Osteoblast (primary cell): ENCODE results near the gene MAGI1. TPM values are rescaled to one million over a fixed set of nuclear protein-coding genes. Genes with fewer than 3 reads are reported as not detected.
A peak's percentile ranks its signal among the peaks of the same experiment; 100 is the strongest.

Experiments used
- DNase-seq: peaks from one replicate; pipeline ENCODE4 v3.0.0; 2011; ENCODE audit warnings: low spot score, mixed read lengths; ENCODE audit not compliant: insufficient read length; ENCODE audit errors: missing footprints
- H2AFZ ChIP-seq: 2 replicates; pipeline ENCODE4 v1.6.0; 2011; ENCODE audit warnings: mild to moderate bottlenecking, low read length
- H3K27ac ChIP-seq: 2 replicates; pipeline ENCODE4 v1.5.1; 2011; ENCODE audit warnings: mild to moderate bottlenecking, low read depth, low read length, moderate library complexity
- H3K27me3 ChIP-seq: 2 replicates; pipeline ENCODE4 v1.6.0; 2012; ENCODE audit warnings: mild to moderate bottlenecking, control low read depth, inconsistent platforms, low read length, moderate library complexity; ENCODE audit not compliant: insufficient read depth
- H3K36me3 ChIP-seq: 2 replicates; pipeline ENCODE4 v1.5.1; 2011; ENCODE audit warnings: mild to moderate bottlenecking, low read length, control low read depth, moderate library complexity; ENCODE audit not compliant: insufficient read depth
- H3K4me1 ChIP-seq: 2 replicates; pipeline ENCODE4 v1.5.1; 2011; ENCODE audit warnings: mild to moderate bottlenecking, low read length, control low read depth, moderate library complexity; ENCODE audit not compliant: insufficient read depth
- H3K4me2 ChIP-seq: 2 replicates; pipeline ENCODE4 v1.6.0; 2011; ENCODE audit warnings: mild to moderate bottlenecking, low read length; ENCODE audit not compliant: insufficient read depth
- H3K4me3 ChIP-seq: fragments of 200-600 bp; sonication (generic); 3 replicates; pipeline ENCODE4 v1.5.1; 2012; ENCODE audit warnings: mild to moderate bottlenecking, low read length, inconsistent platforms; ENCODE audit not compliant: insufficient read depth
- H3K79me2 ChIP-seq: 2 replicates; pipeline ENCODE4 v1.6.0; 2012; ENCODE audit warnings: mild to moderate bottlenecking, low read length, control low read depth, inconsistent platforms; ENCODE audit not compliant: insufficient read depth
- H3K9me3 ChIP-seq: 2 replicates; pipeline ENCODE4 v1.5.1; 2011; ENCODE audit warnings: low read depth, low read length, control low read depth
- H4K20me1 ChIP-seq: 2 replicates; pipeline ENCODE4 v1.6.0; 2012; ENCODE audit warnings: mild to moderate bottlenecking, low read length, control low read depth; ENCODE audit not compliant: insufficient read depth
- total RNA-seq: library from RNA; depleted of rRNA; stranded (reverse); fragments of >200 nt; gene quantifications from 2 replicates; pipeline ENCODE4 v1.2.3, GENCODE V29; 2012
- TF ChIP-seq, protein P1 (sequence below): IDR thresholded peaks from 2 replicates; pipeline ENCODE4 v1.5.1; 2011; ENCODE audit warnings: mild to moderate bottlenecking, low read depth, low read length, moderate library complexity; ENCODE audit errors: extremely low read depth

Gene MAGI1
- total RNA-seq, 1 donor, result 66.6 TPM

DNA sequence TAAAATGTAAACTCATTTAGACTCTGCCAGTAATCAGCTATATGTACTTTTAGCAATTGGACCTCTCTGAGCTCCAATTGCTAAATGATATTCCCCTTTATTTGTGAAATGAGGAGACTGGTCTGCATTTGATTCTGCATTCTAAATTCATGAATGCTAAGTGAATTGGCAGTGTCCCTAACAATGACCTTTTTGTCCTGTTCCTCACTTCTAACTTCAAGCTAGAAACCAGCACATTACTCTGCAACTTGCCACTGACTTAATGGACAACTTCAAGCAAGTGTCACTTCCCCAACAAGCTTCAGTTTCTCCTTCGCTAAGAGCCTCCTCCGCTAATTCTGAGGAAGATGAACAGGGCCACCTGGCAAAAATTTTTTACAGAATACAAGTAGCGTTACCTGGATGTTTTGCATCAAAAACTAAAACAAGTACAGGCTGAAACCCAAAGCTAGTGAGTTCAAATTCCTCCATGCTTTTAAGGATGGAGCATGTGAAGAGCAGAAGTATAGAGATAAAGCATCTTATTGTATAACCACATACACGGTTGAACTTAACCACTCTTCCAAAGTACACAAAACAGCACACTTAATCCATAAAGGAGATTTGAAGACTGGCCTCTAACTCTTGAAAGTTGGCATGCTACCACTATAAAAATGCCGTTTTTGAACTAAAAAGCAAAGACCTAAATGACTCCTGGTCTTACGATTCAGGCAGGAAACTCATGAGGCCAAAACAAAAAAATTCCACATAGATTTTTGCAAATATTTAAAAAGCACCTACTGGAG is 207.6 kb downstream of the MAGI1 start:
- no peak for DNase-seq
- Histone ChIP-seq H3K79me2 (peaks cover 58% of the 10 kb centered on the region), H3K4me1 (peaks cover 74% of the 10 kb centered on the region)

GRCh38 chr3:65829228-65829627 is 209.5 kb downstream of the MAGI1 start:
- Histone ChIP-seq H3K27ac (peak overlapping the region; percentile 81), H3K4me1 (peaks cover 63% of the 10 kb centered on the region), H3K79me2 (peaks cover 59% of the 10 kb centered on the region), H3K27me3 (no peaks in the 10 kb centered on the region), H3K9me3 (no peaks in the 10 kb centered on the region), H3K4me2 (peak overlapping the region; percentile 68), H3K4me3 (no peak overlapping the region), H2AFZ (no peak overlapping the region), H3K36me3 (no peaks in the 10 kb centered on the region), H4K20me1 (peaks cover 5% of the 10 kb centered on the region)
- TF ChIP-seq, protein P1, sequence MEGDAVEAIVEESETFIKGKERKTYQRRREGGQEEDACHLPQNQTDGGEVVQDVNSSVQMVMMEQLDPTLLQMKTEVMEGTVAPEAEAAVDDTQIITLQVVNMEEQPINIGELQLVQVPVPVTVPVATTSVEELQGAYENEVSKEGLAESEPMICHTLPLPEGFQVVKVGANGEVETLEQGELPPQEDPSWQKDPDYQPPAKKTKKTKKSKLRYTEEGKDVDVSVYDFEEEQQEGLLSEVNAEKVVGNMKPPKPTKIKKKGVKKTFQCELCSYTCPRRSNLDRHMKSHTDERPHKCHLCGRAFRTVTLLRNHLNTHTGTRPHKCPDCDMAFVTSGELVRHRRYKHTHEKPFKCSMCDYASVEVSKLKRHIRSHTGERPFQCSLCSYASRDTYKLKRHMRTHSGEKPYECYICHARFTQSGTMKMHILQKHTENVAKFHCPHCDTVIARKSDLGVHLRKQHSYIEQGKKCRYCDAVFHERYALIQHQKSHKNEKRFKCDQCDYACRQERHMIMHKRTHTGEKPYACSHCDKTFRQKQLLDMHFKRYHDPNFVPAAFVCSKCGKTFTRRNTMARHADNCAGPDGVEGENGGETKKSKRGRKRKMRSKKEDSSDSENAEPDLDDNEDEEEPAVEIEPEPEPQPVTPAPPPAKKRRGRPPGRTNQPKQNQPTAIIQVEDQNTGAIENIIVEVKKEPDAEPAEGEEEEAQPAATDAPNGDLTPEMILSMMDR, result no peak
- peak; percentile 32 for DNase-seq

More for the DNA sequence above, 207.6 kb downstream of the MAGI1 start:
- Histone ChIP-seq H3K4me3 (peak overlapping the region; percentile 23), H3K9me3 (no peaks in the 10 kb centered on the region), H3K27ac (peak overlapping the region; percentile 62), H4K20me1 (peaks cover 5% of the 10 kb centered on the region), H3K27me3 (no peaks in the 10 kb centered on the region), H2AFZ (no peak overlapping the region), H3K4me2 (peak overlapping the region; percentile 71), H3K36me3 (no peaks in the 10 kb centered on the region)
- TF ChIP-seq, protein P1, result no peak

DNA sequence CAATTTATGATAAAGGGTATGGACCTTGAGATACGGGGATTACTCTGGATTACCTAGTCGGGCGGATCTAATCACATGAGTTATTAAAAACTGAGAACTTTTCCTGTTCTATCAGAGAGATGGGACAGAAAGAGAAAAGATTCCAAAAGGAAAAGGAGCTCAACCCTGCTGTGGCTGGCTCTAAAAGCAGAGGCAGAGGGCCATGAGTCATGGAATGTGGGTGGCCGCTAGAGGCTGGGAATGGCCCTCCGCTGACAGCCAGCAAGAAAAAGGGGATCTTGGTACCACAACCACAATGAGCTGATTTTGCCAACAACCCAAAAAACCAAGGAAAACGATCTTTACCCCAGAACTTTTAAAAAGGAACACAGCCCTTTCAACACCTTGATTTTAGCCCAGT is 210.0 kb downstream of the MAGI1 start:
- peak; percentile 74 for DNase-seq
- Histone ChIP-seq H3K27me3 (no peaks in the 10 kb centered on the region), H3K9me3 (no peaks in the 10 kb centered on the region), H3K79me2 (peaks cover 65% of the 10 kb centered on the region), H2AFZ (no peak overlapping the region), H3K27ac (peak overlapping the region; percentile 81), H3K36me3 (no peaks in the 10 kb centered on the region), H3K4me2 (peak overlapping the region; percentile 68), H3K4me1 (peaks cover 57% of the 10 kb centered on the region), H3K4me3 (peak overlapping the region; percentile 3), H4K20me1 (peaks cover 3% of the 10 kb centered on the region)
- TF ChIP-seq, protein P1, result no peak

DNA sequence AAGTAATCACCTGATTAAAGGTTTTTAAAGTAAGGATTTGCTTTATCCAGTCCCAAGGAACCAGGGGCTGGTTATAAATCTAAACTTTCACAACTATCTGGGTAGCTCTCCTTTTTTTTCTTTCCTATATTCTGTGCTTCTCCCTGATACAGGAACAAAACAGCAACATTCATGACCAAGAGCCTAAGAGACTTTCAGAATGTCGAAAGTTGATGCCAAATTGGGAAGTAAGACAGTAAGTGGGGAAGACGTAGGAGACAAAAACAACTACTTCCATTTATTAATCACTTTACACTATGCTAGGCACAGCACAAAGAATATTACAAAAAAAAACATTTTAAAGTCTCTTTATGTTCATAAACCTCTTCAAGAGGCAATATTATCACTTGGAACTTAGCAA is 211.6 kb downstream of the MAGI1 start:
- Histone ChIP-seq H4K20me1 (peaks cover 3% of the 10 kb centered on the region), H3K36me3 (no peaks in the 10 kb centered on the region), H3K4me1 (peaks cover 41% of the 10 kb centered on the region), H3K4me3 (no peak overlapping the region), H3K4me2 (no peak overlapping the region), H3K79me2 (peaks cover 61% of the 10 kb centered on the region), H3K9me3 (no peaks in the 10 kb centered on the region), H3K27me3 (no peaks in the 10 kb centered on the region), H3K27ac (no peak overlapping the region), H2AFZ (no peak overlapping the region)
- no peak for DNase-seq
- TF ChIP-seq, protein P1, result no peak
